Suprapubic skin (tissue), 4 donors: ENCODE results near the gene RFX3. TPM values are rescaled to one million over a fixed set of nuclear protein-coding genes. Genes with fewer than 3 reads are reported as not detected.

Experiments used
- DNase-seq, 2 donors: peaks; one replicate each; pipeline ENCODE4 v3.0.0-alpha.2; 2019; ENCODE audit warnings: low spot score in 2 of 2
- H3K27ac ChIP-seq: fragments of 200-600 bp; sonication (generic); one replicate; pipeline ENCODE4 v1.5.1; 2019
- H3K27me3 ChIP-seq: fragments of 200-600 bp; sonication (generic); one replicate; pipeline ENCODE4 v1.5.1; 2019
- H3K36me3 ChIP-seq: fragments of 200-600 bp; sonication (generic); one replicate; pipeline ENCODE4 v1.5.1; 2019
- H3K4me1 ChIP-seq: fragments of 200-600 bp; sonication (generic); one replicate; pipeline ENCODE4 v1.5.1; 2019
- H3K4me3 ChIP-seq: fragments of 200-600 bp; sonication (generic); one replicate; pipeline ENCODE4 v1.5.1; 2019; ENCODE audit warnings: mild to moderate bottlenecking
- H3K9me3 ChIP-seq: fragments of 200-600 bp; sonication (generic); one replicate; pipeline ENCODE4 v1.5.1; 2019
- EP300 ChIP-seq: sonication (generic); formaldehyde crosslinking; IDR thresholded peaks from one replicate; pipeline ENCODE4 v1.6.1; 2017; ENCODE audit warnings: antibody characterized with exemption
- POLR2A ChIP-seq, 2 donors: fragments of 450-650 bp; IDR thresholded peaks; one replicate each; pipeline ENCODE4 v1.6.1; 2017; ENCODE audit warnings: antibody characterized with exemption in 2 of 2, mild to moderate bottlenecking in 2 of 2, moderate library complexity in 2 of 2
- POLR2AphosphoS5 ChIP-seq, 3 donors: sonication (generic); formaldehyde crosslinking; IDR thresholded peaks; one replicate each; pipeline ENCODE4 v1.6.1; 2017; ENCODE audit warnings: antibody characterized with exemption in 3 of 3
- WGBS: methylation state at CpG from one replicate; pipeline ENCODE4 v1.1.5; 2018; 5-methylcytosine and 5-hydroxymethylcytosine counted together
- total RNA-seq, 4 donors: library from RNA; depleted of rRNA; stranded (reverse); fragments of >200 nt; gene quantifications; one replicate each; pipeline ENCODE4 v1.1.0, GENCODE V29; 2016
- TF ChIP-seq, protein P1 (sequence below), 2 donors: fragments of 200-600 bp in 1 of 2; fragments of 450-650 bp in 1 of 2; sonication (generic) in 1 of 2; IDR thresholded peaks; one replicate each; pipeline ENCODE4 v1.5.1; 2016 to 2019; ENCODE audit warnings: antibody characterized with exemption in 2 of 2, mild to moderate bottlenecking in 1 of 2, moderate library complexity in 1 of 2

The RFX3 gene
- total RNA-seq, 4 donors from 2014 or later, result 7.7 to 23.5 (median 9.4) TPM

DNA sequence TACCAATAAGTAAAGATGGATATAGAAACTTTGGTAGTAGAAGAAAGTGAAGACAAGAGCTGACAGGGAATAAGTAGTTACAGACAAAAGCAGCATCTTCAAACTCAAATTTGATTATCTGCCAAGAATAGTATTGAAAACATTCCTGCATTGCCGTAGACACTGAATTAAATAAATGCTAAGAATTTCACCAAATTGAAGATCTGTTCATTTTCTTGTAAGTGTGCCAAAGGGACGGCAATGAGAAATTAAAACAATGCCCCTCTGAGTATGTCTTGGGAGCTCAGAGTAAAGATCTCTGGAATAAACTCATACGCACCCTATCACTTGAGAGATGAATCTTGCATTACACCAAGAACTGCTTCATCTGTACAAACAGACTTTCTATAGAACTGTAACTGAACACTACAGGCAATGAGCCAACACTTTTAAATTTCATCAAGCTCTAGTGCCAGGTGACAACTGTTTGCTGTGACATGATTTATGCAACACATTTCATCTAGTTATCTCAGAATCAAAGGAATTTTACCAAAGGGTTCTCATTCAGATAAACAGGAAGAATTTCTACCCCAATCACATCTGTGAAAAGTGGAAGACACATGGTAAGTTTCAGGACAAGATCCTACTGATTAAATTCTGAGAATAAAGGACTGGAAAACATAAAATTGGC, 66.9 kb downstream of the RFX3 start:
- H3K9me3 ChIP-seq, result no peaks in the 10 kb centered on the region
- 26% methylated on average over 3 of the region's 3 CpGs for WGBS

DNA sequence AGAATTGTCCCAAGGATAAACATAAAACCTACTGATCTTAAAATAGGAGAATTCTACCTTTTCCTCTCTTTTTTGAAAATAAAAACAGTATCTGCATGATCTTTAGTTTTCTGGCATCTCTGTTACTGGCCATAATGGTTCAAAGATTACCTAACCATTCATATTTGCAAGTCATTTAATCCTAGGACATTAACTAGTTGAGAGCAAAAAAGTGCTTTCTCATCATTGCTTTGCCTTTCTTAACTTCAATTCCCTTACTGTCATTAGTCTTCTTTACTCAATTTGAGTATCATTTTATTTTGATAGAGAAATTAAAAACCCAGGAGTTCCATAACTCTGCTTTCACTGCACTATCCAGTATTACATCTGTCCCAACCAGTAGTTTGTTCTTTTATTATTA, 68.6 kb downstream of the RFX3 start:
- no peaks in the 10 kb centered on the region for H3K9me3 ChIP-seq
- no peaks in the 10 kb centered on the region for H3K36me3 ChIP-seq
- no peaks in the 10 kb centered on the region for H3K27me3 ChIP-seq
- H3K4me1 ChIP-seq, result peaks cover 10% of the 10 kb centered on the region
- H3K4me3 ChIP-seq, result no peak overlapping the region
- TF ChIP-seq, protein P1, sequence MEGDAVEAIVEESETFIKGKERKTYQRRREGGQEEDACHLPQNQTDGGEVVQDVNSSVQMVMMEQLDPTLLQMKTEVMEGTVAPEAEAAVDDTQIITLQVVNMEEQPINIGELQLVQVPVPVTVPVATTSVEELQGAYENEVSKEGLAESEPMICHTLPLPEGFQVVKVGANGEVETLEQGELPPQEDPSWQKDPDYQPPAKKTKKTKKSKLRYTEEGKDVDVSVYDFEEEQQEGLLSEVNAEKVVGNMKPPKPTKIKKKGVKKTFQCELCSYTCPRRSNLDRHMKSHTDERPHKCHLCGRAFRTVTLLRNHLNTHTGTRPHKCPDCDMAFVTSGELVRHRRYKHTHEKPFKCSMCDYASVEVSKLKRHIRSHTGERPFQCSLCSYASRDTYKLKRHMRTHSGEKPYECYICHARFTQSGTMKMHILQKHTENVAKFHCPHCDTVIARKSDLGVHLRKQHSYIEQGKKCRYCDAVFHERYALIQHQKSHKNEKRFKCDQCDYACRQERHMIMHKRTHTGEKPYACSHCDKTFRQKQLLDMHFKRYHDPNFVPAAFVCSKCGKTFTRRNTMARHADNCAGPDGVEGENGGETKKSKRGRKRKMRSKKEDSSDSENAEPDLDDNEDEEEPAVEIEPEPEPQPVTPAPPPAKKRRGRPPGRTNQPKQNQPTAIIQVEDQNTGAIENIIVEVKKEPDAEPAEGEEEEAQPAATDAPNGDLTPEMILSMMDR (IDR thresholded peaks at IDR 0.05), result no peak
- no peak for TF ChIP-seq EP300
- TF ChIP-seq POLR2A (IDR thresholded peaks at IDR 0.05), result no peak
- TF ChIP-seq POLR2AphosphoS5 (IDR thresholded peaks at IDR 0.05), result no peak
- H3K27ac ChIP-seq, result no peak overlapping the region
- no peak for DNase-seq

More for the DNA sequence above, 66.9 kb downstream of the RFX3 start:
- Histone ChIP-seq H3K4me3 (no peak overlapping the region), H3K36me3 (no peaks in the 10 kb centered on the region), H3K4me1 (peaks cover 10% of the 10 kb centered on the region), H3K27ac (no peak overlapping the region), H3K27me3 (no peaks in the 10 kb centered on the region)
- no peak for TF ChIP-seq POLR2AphosphoS5 (IDR thresholded peaks at IDR 0.05)
- TF ChIP-seq POLR2A (IDR thresholded peaks at IDR 0.05), result no peak
- TF ChIP-seq, protein P1 (IDR thresholded peaks at IDR 0.05), result no peak
- no peak for TF ChIP-seq EP300
- DNase-seq, result no peak

DNA sequence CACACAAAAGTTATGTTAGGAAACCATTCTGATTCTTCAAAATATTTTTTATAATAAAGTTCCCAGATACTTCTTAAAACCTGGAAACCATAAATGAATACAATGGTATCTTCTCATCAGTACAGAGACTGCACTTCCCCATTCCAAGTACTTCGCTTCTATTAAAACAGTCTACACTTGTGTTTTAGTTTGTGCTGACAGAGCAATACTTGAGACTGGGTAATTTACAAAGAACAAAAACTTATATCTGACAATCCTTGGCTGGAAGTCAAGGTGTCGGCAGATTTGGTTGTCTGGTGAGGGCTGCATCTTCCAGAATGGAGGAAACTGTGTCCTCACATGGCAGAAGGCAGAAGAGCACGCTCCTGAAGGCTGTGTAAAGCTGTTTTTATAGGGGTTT, 70.1 kb downstream of the RFX3 start:
- Histone ChIP-seq H3K4me1 (peaks cover 10% of the 10 kb centered on the region), H3K9me3 (no peaks in the 10 kb centered on the region), H3K27ac (no peak overlapping the region), H3K27me3 (no peaks in the 10 kb centered on the region), H3K4me3 (no peak overlapping the region), H3K36me3 (no peaks in the 10 kb centered on the region)
- 82% methylated on average over 3 of the region's 3 CpGs for WGBS
- no peak for DNase-seq
- TF ChIP-seq EP300, result no peak
- no peak for TF ChIP-seq POLR2AphosphoS5 (IDR thresholded peaks at IDR 0.05)
- TF ChIP-seq, protein P1 (IDR thresholded peaks at IDR 0.05), result no peak
- no peak for TF ChIP-seq POLR2A (IDR thresholded peaks at IDR 0.05)

DNA sequence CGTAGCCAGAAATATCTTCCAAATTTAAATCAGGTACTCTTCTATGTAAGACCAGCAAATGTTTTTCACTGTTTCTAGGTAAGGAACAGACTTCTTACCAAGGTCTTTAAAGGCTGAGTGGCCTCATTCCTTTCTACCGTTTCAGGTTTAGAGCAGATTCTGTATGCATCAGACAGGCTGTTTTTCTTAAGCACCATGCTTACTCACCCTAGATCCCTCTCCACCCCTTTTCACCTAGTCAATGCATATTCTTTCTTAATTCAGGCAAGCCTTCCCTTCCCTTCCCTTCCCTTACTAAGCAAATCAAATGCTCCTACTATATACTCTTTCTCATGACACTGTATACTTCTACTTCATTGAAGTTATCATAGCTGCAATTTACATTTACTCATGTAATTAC, 70.7 kb downstream of the RFX3 start:
- peaks cover 10% of the 10 kb centered on the region for H3K4me1 ChIP-seq
- H3K4me3 ChIP-seq, result no peak overlapping the region
- H3K36me3 ChIP-seq, result no peaks in the 10 kb centered on the region
- H3K9me3 ChIP-seq, result no peaks in the 10 kb centered on the region
- WGBS, result 82% methylated on average over 2 of the region's 2 CpGs
- no peak overlapping the region for H3K27ac ChIP-seq
- H3K27me3 ChIP-seq, result no peaks in the 10 kb centered on the region
- TF ChIP-seq EP300 (no peak), POLR2AphosphoS5 (IDR thresholded peaks at IDR 0.05) (no peak), POLR2A (IDR thresholded peaks at IDR 0.05) (no peak)
- TF ChIP-seq, protein P1 (IDR thresholded peaks at IDR 0.05), result no peak
- no peak for DNase-seq

DNA sequence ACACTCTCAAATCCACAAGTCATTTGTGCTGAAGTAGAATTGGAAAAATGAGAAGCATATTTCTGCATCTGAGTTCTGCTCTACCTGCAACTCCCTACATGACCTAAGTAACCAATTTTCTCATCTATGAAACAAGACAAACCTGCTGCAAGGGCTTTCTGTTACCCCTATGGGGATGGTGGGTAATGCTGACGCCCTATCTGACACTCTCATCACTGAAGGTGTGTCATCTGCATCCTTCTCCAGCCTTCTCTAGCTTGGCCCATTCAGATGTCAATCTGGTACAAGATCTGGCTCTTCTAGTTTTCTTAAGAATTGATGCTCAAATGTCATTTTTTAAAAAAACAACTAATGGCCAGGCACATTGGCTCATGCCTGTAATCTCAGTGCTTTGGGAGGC, 73.8 kb downstream of the RFX3 start:
- Histone ChIP-seq H3K4me1 (peaks cover 3% of the 10 kb centered on the region), H3K27ac (no peak overlapping the region), H3K4me3 (no peak overlapping the region), H3K36me3 (no peaks in the 10 kb centered on the region), H3K27me3 (no peaks in the 10 kb centered on the region), H3K9me3 (no peaks in the 10 kb centered on the region)
- no peak for DNase-seq
- WGBS, result 89% methylated on average over 1 of the region's 1 CpG
- TF ChIP-seq POLR2AphosphoS5 (IDR thresholded peaks at IDR 0.05) (no peak), EP300 (no peak), POLR2A (IDR thresholded peaks at IDR 0.05) (no peak)
- TF ChIP-seq, protein P1 (IDR thresholded peaks at IDR 0.05), result no peak
